MCF 10A (cell line): ENCODE results near the gene OPCML. TPM values are rescaled to one million over a fixed set of nuclear protein-coding genes. Genes with fewer than 3 reads are reported as not detected.

Experiments
- BruUV-seq: library from RNA; stranded (reverse); fragments of 400-500 nt; replicated peaks from 2 replicates; lab custom pipeline; 2021; lab: Mats Ljungman, UMichigan
- CTCF ChIA-PET: fragments of 300-600 bp; sonication (Branson Sonifier 250); formaldehyde crosslinking; extraction: SDS; loops from one replicate; lab custom pipeline; 2021; ENCODE audit warnings: antibody characterized with exemption, inconsistent platforms; lab: Yijun Ruan, JAX
- POLR2A ChIA-PET: fragments of 300-600, 350-650 bp; sonication (Branson Sonifier 250); formaldehyde crosslinking; extraction: SDS; loops from one replicate; lab custom pipeline; 2020; ENCODE audit warnings: antibody characterized with exemption, inconsistent platforms; lab: Yijun Ruan, JAX
- DNase-seq: peaks from one replicate; pipeline ENCODE4 v3.0.0-alpha.2; 2018; ENCODE audit not compliant: unreplicated experiment
- H3K27ac Mint-ChIP-seq: one replicate; pipeline ENCODE4 v1.8.0; 2022; ENCODE audit warnings: mild to moderate bottlenecking, low read depth, mixed read lengths; ENCODE audit not compliant: unreplicated experiment
- H3K27me3 Mint-ChIP-seq: one replicate; pipeline ENCODE4 v1.8.0; 2022; ENCODE audit warnings: mixed read lengths; ENCODE audit not compliant: insufficient read depth, unreplicated experiment
- H3K36me3 Mint-ChIP-seq: one replicate; pipeline ENCODE4 v1.8.0; 2022; ENCODE audit warnings: mild to moderate bottlenecking, moderate library complexity, mixed read lengths; ENCODE audit not compliant: insufficient read depth, unreplicated experiment
- H3K4me1 Mint-ChIP-seq: one replicate; pipeline ENCODE4 v1.8.0; 2022; ENCODE audit warnings: mixed read lengths; ENCODE audit not compliant: insufficient read depth, unreplicated experiment
- H3K4me3 Mint-ChIP-seq: one replicate; pipeline ENCODE4 v1.8.0; 2022; ENCODE audit warnings: mild to moderate bottlenecking, moderate library complexity, mixed read lengths; ENCODE audit not compliant: unreplicated experiment
- H3K9me3 Mint-ChIP-seq: one replicate; pipeline ENCODE4 v1.8.0; 2022; ENCODE audit warnings: mixed read lengths; ENCODE audit not compliant: unreplicated experiment
- CTCF ChIP-seq: fragments of 200-600 bp; IDR thresholded peaks from one replicate; pipeline ENCODE4 v1.8.0; 2022; ENCODE audit warnings: antibody characterized with exemption, mild to moderate bottlenecking; ENCODE audit not compliant: unreplicated experiment
- intact Hi-C: fragments of 100-400 bp; cut with micrococcal nuclease; formaldehyde crosslinking; loops from 2 replicates; pipeline ENCODE4 v1.14.1; 2022
- total RNA-seq: library from RNA; stranded (reverse); gene quantifications from 2 replicates; pipeline ENCODE4 v1.2.3, GENCODE V29; 2022

The OPCML gene
- total RNA-seq, 1 experiment from 2014 or later, result not detected

DNA sequence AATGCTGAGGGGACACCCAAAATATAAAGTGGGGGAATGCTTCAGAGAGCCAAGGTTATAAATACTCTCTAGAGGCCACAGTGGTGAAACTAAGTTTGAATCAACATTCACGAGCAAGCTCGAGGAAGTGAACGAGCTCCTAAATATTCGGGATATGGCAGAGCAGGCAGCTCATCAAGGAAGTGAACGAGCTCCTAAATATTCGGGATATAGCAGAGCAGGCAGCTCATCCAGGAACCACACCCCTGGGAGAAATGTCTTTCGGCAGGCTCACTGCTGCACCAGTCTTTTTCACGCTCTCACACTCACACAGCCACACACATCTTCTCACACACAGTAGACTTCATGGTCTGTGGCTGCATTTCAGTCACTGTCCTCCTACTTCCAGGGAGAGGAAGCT is 787.5 kb downstream of the OPCML start:
- intact Hi-C loops, result no loop called here
- peaks cover 38% of the 10 kb centered on the region for H3K9me3 Mint-ChIP-seq
- CTCF ChIA-PET, result no interaction called here
- no peak for DNase-seq
- H3K4me1 Mint-ChIP-seq, result no peaks in the 10 kb centered on the region
- TF ChIP-seq CTCF, result no peak
- POLR2A ChIA-PET, result no interaction called here
- no peak overlapping the region for H3K4me3 Mint-ChIP-seq
- H3K36me3 Mint-ChIP-seq, result no peaks in the 10 kb centered on the region
- no peak overlapping the region for H3K27ac Mint-ChIP-seq
- H3K27me3 Mint-ChIP-seq, result no peaks in the 10 kb centered on the region
- BruUV-seq, result no TSS peak

- Mint-ChIP-seq H3K27me3 (no peaks in the 10 kb centered on the region), H3K36me3 (no peaks in the 10 kb centered on the region), H3K9me3 (peaks cover 29% of the 10 kb centered on the region), H3K4me3 (no peak overlapping the region), H3K4me1 (no peaks in the 10 kb centered on the region), H3K27ac (no peak overlapping the region)
- CTCF ChIA-PET, result interaction anchor here (0.6 kb wide), 1 partner anchor 72 kb away, joined by 3 read pairs; no protein-coding TSS in a partner anchor
- POLR2A ChIA-PET, result no interaction called here
- no peak for DNase-seq
- intact Hi-C loops, result no loop called here
- no TSS peak for BruUV-seq
- TF ChIP-seq CTCF, result no peak
Observed at GRCh38 chr11:132743601-132744000, 788.7 kb downstream of the OPCML start.

DNA sequence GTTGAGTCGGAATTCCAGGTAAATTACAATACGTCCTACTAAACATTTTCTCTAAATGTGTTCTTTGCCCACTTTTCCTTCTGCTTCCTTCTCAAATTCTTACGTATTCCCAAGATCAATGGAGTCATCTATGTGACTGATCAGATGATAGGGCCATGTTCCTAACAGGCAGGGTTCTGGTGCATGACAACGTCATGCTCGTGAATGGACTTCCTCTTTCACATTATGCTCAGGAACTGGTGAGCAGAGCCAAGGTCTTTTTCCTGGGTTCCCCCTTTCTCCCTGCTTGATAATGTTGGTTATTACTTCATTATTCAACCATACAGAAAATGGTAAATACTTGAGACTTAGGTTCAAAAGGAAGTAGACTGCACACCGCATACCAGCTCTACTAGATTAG is 789.4 kb downstream of the OPCML start:
- Mint-ChIP-seq H3K36me3 (no peaks in the 10 kb centered on the region), H3K9me3 (peaks cover 22% of the 10 kb centered on the region), H3K4me3 (no peak overlapping the region), H3K27me3 (no peaks in the 10 kb centered on the region), H3K4me1 (no peaks in the 10 kb centered on the region), H3K27ac (no peak overlapping the region)
- CTCF ChIA-PET, result no interaction called here
- intact Hi-C loops, result no loop called here
- POLR2A ChIA-PET, result no interaction called here
- TF ChIP-seq CTCF, result no peak
- BruUV-seq, result no TSS peak
- no peak for DNase-seq

- Mint-ChIP-seq H3K4me1 (no peaks in the 10 kb centered on the region), H3K27me3 (no peaks in the 10 kb centered on the region), H3K36me3 (no peaks in the 10 kb centered on the region), H3K9me3 (peaks cover 21% of the 10 kb centered on the region), H3K27ac (no peak overlapping the region), H3K4me3 (no peak overlapping the region)
- intact Hi-C loops, result no loop called here
- BruUV-seq, result no TSS peak
- TF ChIP-seq CTCF, result no peak
- no peak for DNase-seq
- ChIA-PET CTCF (no interaction called here), POLR2A (no interaction called here)
Observed at GRCh38 chr11:132734217-132734616, 798.1 kb downstream of the OPCML start.
